Adrenal gland (tissue), 12 donors: Measurements from ENCODE around the gene FASN. TPM values are rescaled to one million over a fixed set of nuclear protein-coding genes. Genes with fewer than 3 reads are reported as not detected.

Experiments
- DNase-seq, 7 donors: peaks; one replicate each; pipeline ENCODE4 v3.0.0-alpha.2; 2019 to 2020
- H3K27ac ChIP-seq, 5 donors: fragments of 200-600 bp; sonication (generic) in 4 of 5; 1 replicate in 3 of 5; 2 replicates in 2 of 5; pipeline versions ENCODE4 v1.5.1 to v1.8.0; 2016 to 2020; ENCODE audit warnings: mild to moderate bottlenecking in 1 of 5
- H3K27me3 ChIP-seq: fragments of 200-600 bp; 2 replicates; pipeline ENCODE4 v1.8.0; 2021
- H3K36me3 ChIP-seq, 2 donors: fragments of 200-600 bp; replicated peaks in 1 of 2; 1 replicate in 1 of 2; 2 replicates in 1 of 2; pipeline versions ENCODE4 v1.5.1 to v1.8.0; 2018 to 2022
- H3K4me1 ChIP-seq, 2 donors: fragments of 200-600 bp; replicated peaks in 1 of 2; 1 replicate in 1 of 2; 2 replicates in 1 of 2; pipeline versions ENCODE4 v1.5.1 to v1.8.0; 2018 to 2021
- H3K4me3 ChIP-seq, 4 donors: fragments of 200-600 bp; sonication (generic) in 3 of 4; one replicate each; pipeline ENCODE4 v1.5.1; 2016 to 2018
- H3K9me3 ChIP-seq, 3 donors: fragments of 200-600 bp; sonication (generic) in 1 of 3; replicated peaks in 1 of 3; 1 replicate in 2 of 3; 2 replicates in 1 of 3; pipeline versions ENCODE4 v1.5.1 to v1.8.0; 2016 to 2021
- POLR2A ChIP-seq, 2 donors: fragments of 450-650 bp; IDR thresholded peaks; one replicate each; pipeline ENCODE4 v1.6.1; 2017; ENCODE audit warnings: antibody characterized with exemption in 2 of 2, mild to moderate bottlenecking in 2 of 2, moderate library complexity in 1 of 2
- WGBS, 4 donors: extraction: QIAGEN DNeasy Blood & Tissue Kit in 2 of 4; methylation state at CpG; one replicate each; pipeline versions ENCODE4 v1.1.5 to v1.1.7; 2013 to 2017; 5-methylcytosine and 5-hydroxymethylcytosine counted together
- intact Hi-C, 2 donors: fragments of 100-400 bp; cut with DNase I; formaldehyde crosslinking; loops; one replicate each; pipeline versions ENCODE4 v1.14.1 to v1.15.0; 2022 to 2023
- polyA plus RNA-seq, 3 donors: library from polyadenylated mRNA; stranded (reverse); fragments of 200-250 nt in 2 of 3; fragments of 350-450 nt in 1 of 3; fragmentation: Illumina TruSeq in 1 of 3; extraction: RNeasy Lipid Tissue Mini Kit (QIAGEN cat#74804) in 1 of 3; gene quantifications; one replicate each; pipeline ENCODE4 v1.2.3, GENCODE V29; 2013 to 2014
- total RNA-seq, 9 donors: library from RNA; depleted of rRNA in 4 of 9; stranded (reverse); fragments of >200 nt in 4 of 9; fragments of 120-200 nt in 1 of 9; fragmentation: NEBNext Ultra II Directional in 1 of 9; extraction: Animal tissue kit (Norgen Biotek cat#: 25700) in 1 of 9; gene quantifications; one replicate each; pipeline versions ENCODE4 v1.1.0 to v1.2.4, GENCODE V29; 2013 to 2023
- TF ChIP-seq, protein P1 (sequence below), 6 experiments: fragments of 450-650 bp in 4 of 6; fragments of 200-600 bp in 2 of 6; sonication (generic) in 1 of 6; IDR thresholded peaks; 1 replicate in 5 of 6; 2 replicates in 1 of 6; pipeline versions ENCODE4 v1.5.1 to v1.8.0; 2016 to 2021; ENCODE audit warnings: antibody characterized with exemption in 6 of 6, mild to moderate bottlenecking in 2 of 6, moderate library complexity in 1 of 6
- donor health status: healthy with polysubstance abuse.
- donor health status: Bipolar disorder and iron deficiency.
- donor health status: DM: yes; HTN: yes; CAD: no.
- donor health status: DM: no; HTN: no; CAD: no.
- donor health status: DM: no; HTN: no; CAD: no.
- donor health status: DM: yes; HTN: yes; CAD: no.

Gene FASN
- total and polyA plus RNA-seq, 12 donors, result 18.9 to 276 (median 79.7) TPM

DNA sequence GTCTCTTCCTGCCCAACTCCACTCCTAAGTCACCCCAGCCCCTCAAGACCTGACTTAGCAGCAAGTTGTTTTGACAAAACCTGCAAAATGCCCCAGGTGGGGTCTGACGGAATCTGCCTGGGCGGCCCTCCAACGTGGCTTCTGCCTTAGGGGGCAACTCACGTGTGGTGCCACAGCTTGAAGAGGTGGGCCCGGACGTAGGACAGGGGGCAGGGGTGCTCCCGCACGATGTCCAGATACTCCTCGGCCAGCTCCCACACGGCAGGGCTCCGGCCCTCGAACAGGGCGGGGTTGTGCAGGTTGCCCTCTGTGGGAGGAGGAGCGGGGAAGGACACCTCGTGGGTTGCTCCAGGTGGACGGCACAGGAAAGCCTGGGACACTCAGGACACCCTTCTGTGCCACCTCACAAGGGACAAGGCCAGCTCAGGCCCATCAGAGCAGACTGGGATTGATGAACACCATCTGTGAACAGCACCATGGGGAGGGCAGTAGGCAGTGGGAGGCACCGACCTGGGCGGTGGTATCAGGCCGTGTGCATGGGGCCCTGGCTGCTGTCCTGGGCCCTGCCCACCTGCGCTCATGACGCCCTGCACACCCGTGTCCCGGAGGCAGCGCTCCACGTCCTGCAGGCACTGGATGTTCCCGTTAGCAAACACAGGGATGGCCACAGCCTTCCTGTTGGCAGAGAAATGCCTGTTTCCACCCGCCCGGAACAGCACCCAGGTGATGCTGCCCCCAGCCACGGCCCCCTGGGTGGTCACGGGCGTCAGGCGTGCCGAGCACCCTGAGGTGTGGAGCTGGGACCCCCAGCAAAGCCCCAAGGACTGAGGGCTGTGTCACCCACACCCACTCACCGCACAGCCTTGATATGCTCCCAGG, 36.8 kb downstream of the FASN start:
- intact Hi-C loops, result no loop called here
- H3K36me3 ChIP-seq, result peaks cover 0 to 62% of the 10 kb centered on the region in 2 donors
- no peak for DNase-seq
- H3K27me3 ChIP-seq, result no peaks in the 10 kb centered on the region
- H3K4me1 ChIP-seq, result peaks cover 23 to 30% of the 10 kb centered on the region in 2 donors
- TF ChIP-seq POLR2A (IDR thresholded peaks at IDR 0.05), result no peak
- TF ChIP-seq, protein P1, sequence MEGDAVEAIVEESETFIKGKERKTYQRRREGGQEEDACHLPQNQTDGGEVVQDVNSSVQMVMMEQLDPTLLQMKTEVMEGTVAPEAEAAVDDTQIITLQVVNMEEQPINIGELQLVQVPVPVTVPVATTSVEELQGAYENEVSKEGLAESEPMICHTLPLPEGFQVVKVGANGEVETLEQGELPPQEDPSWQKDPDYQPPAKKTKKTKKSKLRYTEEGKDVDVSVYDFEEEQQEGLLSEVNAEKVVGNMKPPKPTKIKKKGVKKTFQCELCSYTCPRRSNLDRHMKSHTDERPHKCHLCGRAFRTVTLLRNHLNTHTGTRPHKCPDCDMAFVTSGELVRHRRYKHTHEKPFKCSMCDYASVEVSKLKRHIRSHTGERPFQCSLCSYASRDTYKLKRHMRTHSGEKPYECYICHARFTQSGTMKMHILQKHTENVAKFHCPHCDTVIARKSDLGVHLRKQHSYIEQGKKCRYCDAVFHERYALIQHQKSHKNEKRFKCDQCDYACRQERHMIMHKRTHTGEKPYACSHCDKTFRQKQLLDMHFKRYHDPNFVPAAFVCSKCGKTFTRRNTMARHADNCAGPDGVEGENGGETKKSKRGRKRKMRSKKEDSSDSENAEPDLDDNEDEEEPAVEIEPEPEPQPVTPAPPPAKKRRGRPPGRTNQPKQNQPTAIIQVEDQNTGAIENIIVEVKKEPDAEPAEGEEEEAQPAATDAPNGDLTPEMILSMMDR (IDR thresholded peaks at IDR 0.05), result no peak
- no peak overlapping the region for H3K27ac ChIP-seq
- H3K4me3 ChIP-seq, result no peak overlapping the region
- 88 to 89% (median 88%) methylated on average over 23 to 34 of the region's 34 CpGs; no CpG with 5 or more reads in 1 of the 4 donors for WGBS, 4 donors
- no peaks in the 10 kb centered on the region for H3K9me3 ChIP-seq

GRCh38 chr17:82060614-82061013, 37.4 kb downstream of the FASN start:
- WGBS, 4 donors, result 77 to 88% (median 86%) methylated on average over 7 to 14 of the region's 14 CpGs
- Histone ChIP-seq H3K27ac (no peak overlapping the region), H3K4me1 (peaks cover 18 to 24% of the 10 kb centered on the region in 2 donors), H3K4me3 (no peak overlapping the region), H3K27me3 (no peaks in the 10 kb centered on the region), H3K9me3 (no peaks in the 10 kb centered on the region), H3K36me3 (peaks cover 0 to 69% of the 10 kb centered on the region in 2 donors)
- TF ChIP-seq, protein P1 (IDR thresholded peaks at IDR 0.05), result no peak
- TF ChIP-seq POLR2A (IDR thresholded peaks at IDR 0.05), result no peak
- intact Hi-C loops, result no loop called here
- DNase-seq, result peak in 1 of 7 donors; percentile 4

DNA sequence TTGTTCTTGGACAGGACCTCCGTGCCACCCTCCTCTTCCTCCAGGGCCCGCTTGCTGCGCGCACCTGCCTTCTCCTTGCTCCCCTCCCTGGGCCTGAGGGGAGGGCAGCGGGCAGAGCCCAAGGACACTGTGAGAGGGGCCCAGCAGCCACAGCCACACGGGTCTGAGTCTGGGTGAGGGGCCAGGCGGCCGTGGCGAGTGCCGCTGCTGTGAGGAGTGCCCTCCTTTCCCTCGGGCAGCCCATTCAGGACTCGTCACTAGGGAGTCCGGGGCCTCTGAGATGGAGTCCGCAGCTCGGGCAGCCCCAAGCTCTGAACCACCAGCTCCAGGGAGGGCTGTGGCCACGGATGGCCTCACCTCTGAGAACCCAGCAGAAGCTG, 38.0 kb downstream of the FASN start:
- intact Hi-C loops, result no loop called here
- Histone ChIP-seq H3K9me3 (no peaks in the 10 kb centered on the region), H3K27me3 (no peaks in the 10 kb centered on the region), H3K27ac (no peak overlapping the region), H3K4me3 (no peak overlapping the region), H3K4me1 (peaks cover 17 to 23% of the 10 kb centered on the region in 2 donors), H3K36me3 (peaks cover 0 to 75% of the 10 kb centered on the region in 2 donors)
- TF ChIP-seq POLR2A (IDR thresholded peaks at IDR 0.05), result no peak
- TF ChIP-seq, protein P1 (IDR thresholded peaks at IDR 0.05), result no peak
- peak in 1 of 7 donors; percentile 3 for DNase-seq
- 79 to 88% (median 82%) methylated on average over 7 to 16 of the region's 16 CpGs for WGBS, 4 donors

DNA sequence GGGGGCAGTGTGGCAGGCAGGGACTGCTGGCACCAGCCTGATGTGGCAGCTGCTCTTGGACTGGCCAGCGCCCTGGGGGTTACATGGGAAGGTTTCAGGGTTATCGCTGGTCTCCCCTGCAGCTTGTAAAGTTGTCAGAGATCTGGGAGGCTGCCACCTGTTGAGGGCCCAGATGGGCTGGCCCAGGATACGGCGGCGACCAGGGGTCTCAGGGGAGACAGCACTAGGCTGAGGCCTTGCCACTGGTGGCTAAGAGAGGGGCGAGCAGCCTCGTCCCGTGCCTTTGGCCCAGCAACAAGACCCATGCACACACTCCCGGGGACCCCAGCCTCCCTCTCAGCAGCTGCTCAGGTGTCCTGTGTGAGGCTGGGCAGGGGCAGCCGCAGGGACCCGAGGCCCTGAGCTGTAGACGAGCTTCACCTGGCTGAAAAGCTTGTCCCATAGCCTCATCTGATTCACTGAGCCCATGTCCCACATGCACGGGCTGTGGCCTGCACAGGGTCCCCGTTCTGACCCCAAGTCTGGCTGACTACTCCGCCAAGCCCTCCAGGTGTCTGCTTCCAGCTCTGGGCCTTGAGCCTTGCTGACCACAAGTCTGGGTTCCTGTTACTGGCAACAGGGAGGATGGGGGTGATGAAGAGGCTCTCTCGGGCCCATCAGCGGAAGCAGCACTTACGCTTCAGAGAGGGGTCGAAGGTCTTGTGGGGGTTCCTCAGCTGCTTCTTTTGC, 38.6 kb downstream of the FASN start:
- 78 to 95% (median 89%) methylated on average over 4 to 19 of the region's 19 CpGs for WGBS, 4 donors
- no peak overlapping the region for H3K27ac ChIP-seq
- peaks cover 12 to 17% of the 10 kb centered on the region in 2 donors for H3K4me1 ChIP-seq
- no peaks in the 10 kb centered on the region for H3K9me3 ChIP-seq
- no peaks in the 10 kb centered on the region for H3K27me3 ChIP-seq
- H3K36me3 ChIP-seq, result peaks cover 0 to 80% of the 10 kb centered on the region in 2 donors
- intact Hi-C loops, result no loop called here
- DNase-seq, result peak in 1 of 7 donors; percentile 6
- no peak for TF ChIP-seq POLR2A (IDR thresholded peaks at IDR 0.05)
- TF ChIP-seq, protein P1 (IDR thresholded peaks at IDR 0.05), result no peak
- no peak overlapping the region for H3K4me3 ChIP-seq
